ENCODE measurements around the gene NOTCH4. TPM values are rescaled to one million over a fixed set of nuclear protein-coding genes. Genes with fewer than 3 reads are reported as not detected.

Gene NOTCH4
- total and polyA plus RNA-seq, 9 of the 15 experiments (the other 6 are each of a cell fraction or from before 2014, with no cell fraction given), result 0.24 to 4.3 (median 1.7) TPM

- TF ChIP-seq BCLAF1 (IDR thresholded peaks at IDR 0.05; ENCODE audit: borderline replicate concordance in 1 of 2, control insufficient read depth in 1 of 2, low read depth in 2 of 2, low read length in 1 of 2) (no peak), HINFP (tag; conservative IDR thresholded peaks at IDR 0.05; ENCODE audit: low read depth) (no peak), POU5F1 (IDR thresholded peaks at IDR 0.05; ENCODE audit: borderline replicate concordance, low read depth, low read length, partially characterized antibody) (no peak), ZNF134 (CRISPR knock-in tag; conservative IDR thresholded peaks at IDR 0.05) (no peak), CEBPB (tag; IDR thresholded peaks at IDR 0.05) (no peak)
Observed at GRCh38 chr6:32200711-32201475, 23.0 kb downstream of the NOTCH4 start (continued).

Data from K562 (cell line).